Breast epithelium (tissue), 3 donors: Measurements from ENCODE around the gene APH1B.

Experiments
- CTCF ChIP-seq, 3 donors: fragments of 450-650 bp; IDR thresholded peaks; one replicate each; pipeline ENCODE4 v1.5.1; 2016 to 2017; ENCODE audit warnings: antibody characterized with exemption in 3 of 3, mild to moderate bottlenecking in 3 of 3, moderate library complexity in 3 of 3
- POLR2A ChIP-seq: fragments of 450-650 bp; IDR thresholded peaks from one replicate; pipeline ENCODE4 v1.6.1; 2016; ENCODE audit warnings: antibody characterized with exemption, mild to moderate bottlenecking, moderate library complexity
- POLR2AphosphoS5 ChIP-seq, 3 donors: sonication (generic); formaldehyde crosslinking; IDR thresholded peaks; one replicate each; pipeline ENCODE4 v1.6.1; 2017; ENCODE audit warnings: antibody characterized with exemption in 3 of 3

- TF ChIP-seq CTCF (IDR thresholded peaks at IDR 0.05), result no peak
- TF ChIP-seq POLR2AphosphoS5 (IDR thresholded peaks at IDR 0.05), result no peak
- no peak for TF ChIP-seq POLR2A
These were observed 49.7 kb upstream of the APH1B start for GRCh38 chr15:63227689-63228088.
